HEK293 (cell line): ENCODE data around the gene ZDHHC11.

ENCODE experiments used
- CTCF ChIA-PET: fragments of 350-600 bp; formaldehyde crosslinking; extraction: SDS; loops from one replicate; lab custom pipeline; 2021; ENCODE audit warnings: antibody characterized with exemption; lab: Yijun Ruan, JAX
- POLR2A ChIA-PET: fragments of 300-600 bp; formaldehyde crosslinking; extraction: SDS; loops from one replicate; lab custom pipeline; 2020; ENCODE audit warnings: antibody characterized with exemption, inconsistent platforms; lab: Yijun Ruan, JAX
- H3K27ac ChIP-seq: fragments of 200-500 bp; sonication (Bioruptor generic); 2 replicates; pipeline ENCODE4 v1.5.1; 2014; ENCODE audit warnings: low read depth, low read length, control low read depth, inconsistent platforms; ENCODE audit errors: extremely low read depth
- H3K36me3 ChIP-seq, 2 experiments: fragments of 200-500 bp in 1 of 2; sonication (Bioruptor generic) in 1 of 2; 1 replicate in 1 of 2; 2 replicates in 1 of 2; pipeline ENCODE4 v1.5.1; 2014 to 2017; ENCODE audit warnings: inconsistent platforms in 2 of 2, low read length in 2 of 2; ENCODE audit not compliant: control insufficient read depth in 2 of 2, insufficient read depth in 1 of 2
- H3K4me1 ChIP-seq: fragments of 200-500 bp; sonication (Bioruptor generic); 2 replicates; pipeline ENCODE4 v1.5.1; 2014; ENCODE audit warnings: mild to moderate bottlenecking, low read length, inconsistent platforms; ENCODE audit not compliant: control insufficient read depth, insufficient read depth
- H3K4me3 ChIP-seq: 2 replicates; pipeline ENCODE4 v1.5.1; 2011; ENCODE audit warnings: low read depth, mild to moderate bottlenecking, control low read depth, low read length, moderate library complexity
- H3K9me3 ChIP-seq: fragments of 200-500 bp; sonication (Bioruptor generic); 2 replicates; pipeline ENCODE4 v1.5.1; 2014; ENCODE audit warnings: low read depth, low read length, inconsistent platforms; ENCODE audit not compliant: control insufficient read depth, insufficient read depth
- BCL11A ChIP-seq: fragments of 450-650 bp; formaldehyde crosslinking; IDR thresholded peaks from 2 replicates; pipeline ENCODE4 v1.5.1; 2016; ENCODE audit warnings: low read depth, missing biosample characterization, missing genetic modification characterization
- REST ChIP-seq: fragments of 450-650 bp; formaldehyde crosslinking; IDR thresholded peaks from 2 replicates; pipeline ENCODE4 v1.5.1; 2016; ENCODE audit warnings: missing biosample characterization, missing genetic modification characterization
- SCRT2 ChIP-seq: fragments of 450-650 bp; formaldehyde crosslinking; IDR thresholded peaks from 2 replicates; pipeline ENCODE4 v1.5.1; 2016; ENCODE audit warnings: missing biosample characterization, missing genetic modification characterization
- ZBTB21 ChIP-seq: fragments of 450-650 bp; formaldehyde crosslinking; IDR thresholded peaks from 2 replicates; pipeline ENCODE4 v1.5.1; 2017; ENCODE audit warnings: missing biosample characterization, missing genetic modification characterization
- ZNF10 ChIP-seq: fragments of 450-650 bp; formaldehyde crosslinking; IDR thresholded peaks from 2 replicates; pipeline ENCODE4 v1.5.1; 2017; ENCODE audit warnings: missing biosample characterization, missing genetic modification characterization
- ZNF18 ChIP-seq: fragments of 450-650 bp; formaldehyde crosslinking; IDR thresholded peaks from 2 replicates; pipeline ENCODE4 v1.5.1; 2016; ENCODE audit warnings: missing biosample characterization, missing genetic modification characterization
- ZNF19 ChIP-seq: fragments of 450-650 bp; formaldehyde crosslinking; IDR thresholded peaks from 2 replicates; pipeline ENCODE4; 2016; ENCODE audit warnings: missing biosample characterization, missing genetic modification characterization, low read depth
- ZNF214 ChIP-seq: fragments of 450-650 bp; formaldehyde crosslinking; IDR thresholded peaks from 2 replicates; pipeline ENCODE4 v1.5.1; 2017; ENCODE audit warnings: missing biosample characterization, mild to moderate bottlenecking, missing genetic modification characterization, borderline replicate concordance
- ZNF221 ChIP-seq: fragments of 450-650 bp; formaldehyde crosslinking; IDR thresholded peaks from 2 replicates; pipeline ENCODE4 v1.5.1; 2017; ENCODE audit warnings: missing biosample characterization, missing genetic modification characterization, borderline replicate concordance
- ZNF239 ChIP-seq: fragments of 450-650 bp; formaldehyde crosslinking; IDR thresholded peaks from 2 replicates; pipeline ENCODE4 v1.5.1; 2016; ENCODE audit warnings: missing biosample characterization, missing genetic modification characterization
- ZNF24 ChIP-seq: fragments of 450-650 bp; formaldehyde crosslinking; IDR thresholded peaks from 2 replicates; pipeline ENCODE4 v1.5.1; 2016; ENCODE audit warnings: missing biosample characterization, missing genetic modification characterization
- ZNF302 ChIP-seq: fragments of 450-650 bp; formaldehyde crosslinking; IDR thresholded peaks from 2 replicates; pipeline ENCODE4 v1.5.1; 2016; ENCODE audit warnings: missing biosample characterization, missing genetic modification characterization, low read depth
- ZNF510 ChIP-seq: fragments of 450-650 bp; formaldehyde crosslinking; IDR thresholded peaks from 2 replicates; pipeline ENCODE4 v1.5.1; 2018; ENCODE audit warnings: mild to moderate bottlenecking, missing genetic modification characterization, missing biosample characterization; ENCODE audit not compliant: insufficient replicate concordance
- ZNF514 ChIP-seq: fragments of 450-650 bp; formaldehyde crosslinking; IDR thresholded peaks from 2 replicates; pipeline ENCODE4 v1.5.1; 2016; ENCODE audit warnings: missing biosample characterization, missing genetic modification characterization
- ZNF529 ChIP-seq: fragments of 450-650 bp; formaldehyde crosslinking; IDR thresholded peaks from 2 replicates; pipeline ENCODE4 v1.5.1; 2017; ENCODE audit warnings: missing genetic modification characterization, missing biosample characterization; ENCODE audit not compliant: insufficient replicate concordance
- ZNF548 ChIP-seq: fragments of 450-650 bp; formaldehyde crosslinking; IDR thresholded peaks from 2 replicates; pipeline ENCODE4 v1.5.1; 2016; ENCODE audit warnings: missing biosample characterization, missing genetic modification characterization
- ZNF623 ChIP-seq: fragments of 450-650 bp; formaldehyde crosslinking; IDR thresholded peaks from 2 replicates; pipeline ENCODE4 v1.5.1; 2016; ENCODE audit warnings: missing biosample characterization, missing genetic modification characterization
- ZNF777 ChIP-seq: fragments of 450-650 bp; formaldehyde crosslinking; IDR thresholded peaks from 2 replicates; pipeline ENCODE4 v1.5.1; 2017; ENCODE audit warnings: missing biosample characterization, missing genetic modification characterization, borderline replicate concordance

Gene ZDHHC11

DNA sequence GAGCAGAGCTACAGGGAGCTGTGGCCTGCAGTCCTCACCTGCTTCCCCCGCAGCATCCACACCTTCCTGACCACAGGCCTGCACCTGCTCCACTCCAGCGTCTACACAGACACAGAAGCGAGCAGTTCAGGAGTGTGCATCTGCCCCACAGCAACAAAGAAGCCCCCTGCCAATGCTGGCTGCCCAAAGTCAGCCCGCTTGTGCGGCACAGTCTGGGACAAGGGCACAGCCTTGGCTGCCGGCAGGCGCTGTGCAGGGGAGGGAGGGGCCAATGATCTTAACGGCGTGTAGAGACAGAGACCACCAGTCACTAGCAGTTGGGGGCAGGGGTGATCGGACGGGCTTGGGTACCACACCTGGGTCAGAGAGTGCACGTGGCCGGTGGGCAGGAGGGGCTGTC lies 35.2 kb upstream of the ZDHHC11 start:
- ChIA-PET CTCF (interaction anchor here (1.6 kb wide), 1 partner anchor 282 kb away, joined by 7 read pairs; no protein-coding TSS in a partner anchor), POLR2A (no interaction called here)
- peaks cover 62 to 100% of the 10 kb centered on the region in 2 experiments for H3K36me3 ChIP-seq
- no peak overlapping the region for H3K27ac ChIP-seq
- TF ChIP-seq ZNF239 (tag by site-specific recombination) (no peak), ZNF24 (tag by site-specific recombination) (no peak), ZNF529 (tag by site-specific recombination) (no peak)
- no peak overlapping the region for H3K4me3 ChIP-seq
- H3K4me1 ChIP-seq: no peaks in the 10 kb centered on the region
- H3K9me3 ChIP-seq: no peaks in the 10 kb centered on the region

DNA sequence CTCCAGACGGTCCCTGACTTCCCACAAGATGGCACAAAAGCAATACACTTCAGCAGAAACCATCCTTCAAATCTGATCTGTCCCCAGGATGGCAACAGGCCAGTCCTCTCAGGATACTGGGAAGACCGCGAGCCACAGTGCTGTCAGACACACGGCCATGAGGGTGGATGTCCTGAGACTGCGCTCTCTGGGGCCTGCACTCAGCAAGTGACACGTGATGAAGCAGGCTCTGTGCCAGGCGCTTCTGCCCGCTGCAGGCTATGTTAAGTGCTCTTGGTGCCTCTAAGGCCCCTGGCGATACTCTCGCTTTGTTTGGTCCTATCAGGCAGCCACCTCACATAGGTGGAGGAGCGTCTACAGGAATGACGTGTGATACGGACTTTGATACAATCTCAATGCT lies 34.7 kb upstream of the ZDHHC11 start:
- Histone ChIP-seq H3K4me3 (no peak overlapping the region), H3K4me1 (no peaks in the 10 kb centered on the region), H3K27ac (no peak overlapping the region), H3K9me3 (no peaks in the 10 kb centered on the region), H3K36me3 (peaks cover 57 to 100% of the 10 kb centered on the region in 2 experiments)
- ChIA-PET CTCF (no interaction called here), POLR2A (no interaction called here)
- TF ChIP-seq ZNF221 (tag by site-specific recombination): no peak
- TF ChIP-seq BCL11A (tag by site-specific recombination): no peak
- TF ChIP-seq ZNF10 (tag by site-specific recombination): no peak
- TF ChIP-seq ZNF214: no peak
- TF ChIP-seq ZNF19 (tag by site-specific recombination): no peak
- no peak for TF ChIP-seq REST
- TF ChIP-seq SCRT2 (tag by site-specific recombination): no peak
- TF ChIP-seq ZNF548 (tag by site-specific recombination): no peak
- TF ChIP-seq ZNF18 (tag by site-specific recombination): no peak

- ChIA-PET CTCF (no interaction called here), POLR2A (no interaction called here)
- Histone ChIP-seq H3K9me3 (no peaks in the 10 kb centered on the region), H3K36me3 (peaks cover 53 to 98% of the 10 kb centered on the region in 2 experiments), H3K27ac (no peak overlapping the region), H3K4me1 (no peaks in the 10 kb centered on the region), H3K4me3 (no peak overlapping the region)
- no peak for TF ChIP-seq ZNF510 (tag by site-specific recombination)
- no peak for TF ChIP-seq ZNF623
- TF ChIP-seq ZNF514: no peak
- TF ChIP-seq ZBTB21 (tag by site-specific recombination): no peak
- no peak for TF ChIP-seq ZNF777
- no peak for TF ChIP-seq ZNF302 (tag by site-specific recombination)
- no peak for TF ChIP-seq ZNF18 (tag by site-specific recombination)
These were observed 34.3 kb upstream of the ZDHHC11 start for GRCh38 chr5:885127-885442.
